Suprapubic skin (tissue), 4 donors: ENCODE data around the gene FCMR. TPM values are rescaled to one million over a fixed set of nuclear protein-coding genes. Genes with fewer than 3 reads are reported as not detected.

ENCODE experiments used
- DNase-seq, 2 donors: peaks; one replicate each; pipeline ENCODE4 v3.0.0-alpha.2; 2019; ENCODE audit warnings: low spot score in 2 of 2
- H3K27ac ChIP-seq: fragments of 200-600 bp; sonication (generic); one replicate; pipeline ENCODE4 v1.5.1; 2019
- H3K27me3 ChIP-seq: fragments of 200-600 bp; sonication (generic); one replicate; pipeline ENCODE4 v1.5.1; 2019
- H3K36me3 ChIP-seq: fragments of 200-600 bp; sonication (generic); one replicate; pipeline ENCODE4 v1.5.1; 2019
- H3K4me1 ChIP-seq: fragments of 200-600 bp; sonication (generic); one replicate; pipeline ENCODE4 v1.5.1; 2019
- H3K4me3 ChIP-seq: fragments of 200-600 bp; sonication (generic); one replicate; pipeline ENCODE4 v1.5.1; 2019; ENCODE audit warnings: mild to moderate bottlenecking
- H3K9me3 ChIP-seq: fragments of 200-600 bp; sonication (generic); one replicate; pipeline ENCODE4 v1.5.1; 2019
- CTCF ChIP-seq, 2 donors: fragments of 200-600 bp in 1 of 2; fragments of 450-650 bp in 1 of 2; sonication (generic) in 1 of 2; IDR thresholded peaks; one replicate each; pipeline ENCODE4 v1.5.1; 2016 to 2019; ENCODE audit warnings: antibody characterized with exemption in 2 of 2, mild to moderate bottlenecking in 1 of 2, moderate library complexity in 1 of 2
- EP300 ChIP-seq: sonication (generic); formaldehyde crosslinking; IDR thresholded peaks from one replicate; pipeline ENCODE4 v1.6.1; 2017; ENCODE audit warnings: antibody characterized with exemption
- POLR2A ChIP-seq, 2 donors: fragments of 450-650 bp; IDR thresholded peaks; one replicate each; pipeline ENCODE4 v1.6.1; 2017; ENCODE audit warnings: antibody characterized with exemption in 2 of 2, mild to moderate bottlenecking in 2 of 2, moderate library complexity in 2 of 2
- POLR2AphosphoS5 ChIP-seq, 3 donors: sonication (generic); formaldehyde crosslinking; IDR thresholded peaks; one replicate each; pipeline ENCODE4 v1.6.1; 2017; ENCODE audit warnings: antibody characterized with exemption in 3 of 3
- WGBS: methylation state at CpG from one replicate; pipeline ENCODE4 v1.1.5; 2018; 5-methylcytosine and 5-hydroxymethylcytosine counted together
- total RNA-seq, 4 donors: library from RNA; depleted of rRNA; stranded (reverse); fragments of >200 nt; gene quantifications; one replicate each; pipeline ENCODE4 v1.1.0, GENCODE V29; 2016

The FCMR gene
- total RNA-seq, 4 donors from 2014 or later = 0.39 to 2.9 (median 2.2) TPM

- TF ChIP-seq CTCF (IDR thresholded peaks at IDR 0.05) (no peak), POLR2AphosphoS5 (IDR thresholded peaks at IDR 0.05) (no peak), POLR2A (IDR thresholded peaks at IDR 0.05) (no peak), EP300 (no peak)
- Histone ChIP-seq H3K27ac (no peak overlapping the region), H3K4me3 (no peak overlapping the region), H3K9me3 (no peaks in the 10 kb centered on the region), H3K4me1 (peaks cover 5% of the 10 kb centered on the region), H3K36me3 (no peaks in the 10 kb centered on the region), H3K27me3 (peaks cover 5% of the 10 kb centered on the region)
- no peak for DNase-seq
- WGBS = 82% methylated on average over 8 of the region's 8 CpGs
Observed at GRCh38 chr1:206967096-206967849, 45.5 kb upstream of the FCMR start.

GRCh38 chr1:206965781-206966180, 44.0 kb upstream of the FCMR start:
- H3K27me3 ChIP-seq = peaks cover 5% of the 10 kb centered on the region
- H3K4me3 ChIP-seq = no peak overlapping the region
- TF ChIP-seq POLR2AphosphoS5 (IDR thresholded peaks at IDR 0.05) (no peak), EP300 (no peak), POLR2A (IDR thresholded peaks at IDR 0.05) (no peak), CTCF (IDR thresholded peaks at IDR 0.05) (no peak)
- H3K4me1 ChIP-seq = peaks cover 11% of the 10 kb centered on the region
- WGBS = 83% methylated on average over 2 of the region's 2 CpGs
- H3K27ac ChIP-seq = no peak overlapping the region
- no peak for DNase-seq
- no peaks in the 10 kb centered on the region for H3K36me3 ChIP-seq
- H3K9me3 ChIP-seq = no peaks in the 10 kb centered on the region

GRCh38 chr1:206963740-206964139, 42.0 kb upstream of the FCMR start:
- no peak overlapping the region for H3K27ac ChIP-seq
- no peak for DNase-seq
- no peaks in the 10 kb centered on the region for H3K9me3 ChIP-seq
- H3K27me3 ChIP-seq = no peaks in the 10 kb centered on the region
- peaks cover 7% of the 10 kb centered on the region for H3K4me1 ChIP-seq
- H3K36me3 ChIP-seq = no peaks in the 10 kb centered on the region
- TF ChIP-seq POLR2AphosphoS5 (IDR thresholded peaks at IDR 0.05) (no peak), CTCF (IDR thresholded peaks at IDR 0.05) (no peak), EP300 (no peak), POLR2A (IDR thresholded peaks at IDR 0.05) (no peak)
- 100% methylated on average over 1 of the region's 1 CpG for WGBS
- no peak overlapping the region for H3K4me3 ChIP-seq

- H3K27me3 ChIP-seq = no peaks in the 10 kb centered on the region
Observed at GRCh38 chr1:206963119-206963712, 41.5 kb upstream of the FCMR start.

More at GRCh38 chr1:206963119-206963712, 41.5 kb upstream of the FCMR start:
- Histone ChIP-seq H3K36me3 (no peaks in the 10 kb centered on the region), H3K4me3 (no peak overlapping the region), H3K4me1 (peaks cover 7% of the 10 kb centered on the region), H3K27ac (no peak overlapping the region), H3K9me3 (no peaks in the 10 kb centered on the region)
- no peak for DNase-seq
- TF ChIP-seq EP300 (no peak), POLR2A (IDR thresholded peaks at IDR 0.05) (no peak), CTCF (IDR thresholded peaks at IDR 0.05) (no peak), POLR2AphosphoS5 (IDR thresholded peaks at IDR 0.05) (no peak)
- 81% methylated on average over 5 of the region's 5 CpGs for WGBS
